ENCODE results near the gene DEFB126. TPM values are rescaled to one million over a fixed set of nuclear protein-coding genes. Genes with fewer than 3 reads are reported as not detected.
A peak's percentile ranks its signal among the peaks of the same experiment; 100 is the strongest.

The DEFB126 gene
- total and polyA plus RNA-seq, 2 of the 13 experiments (the other 11 are each of a cell fraction or from before 2014, with no cell fraction given), result not detected

GRCh38 chr20:137668-138490, 4.5 kb upstream of the DEFB126 start (continued):
- TF ChIP-seq FOXO4 (CRISPR knock-in tag; conservative IDR thresholded peaks at IDR 0.05) (0 out of 2 replicates have a peak, but pooled peaks have one; percentile 86), ZNF788 (CRISPR knock-in tag; IDR thresholded peaks at IDR 0.05; ENCODE audit: borderline replicate concordance) (peak; percentile 33; the same call in 1 of the 2 replicates), ZNF251 (CRISPR knock-in tag; IDR thresholded peaks at IDR 0.05) (no peak), ZNF484 (CRISPR knock-in tag; IDR thresholded peaks at IDR 0.05; ENCODE audit: borderline replicate concordance, low read depth) (no peak), SOX5 (CRISPR knock-in tag; IDR thresholded peaks at IDR 0.05; ENCODE audit: borderline replicate concordance) (peak; percentile 37; the same call in 1 of the 2 replicates), BRCA1 (CRISPR knock-in tag; IDR thresholded peaks at IDR 0.05) (peak; percentile 86; the same call in 1 of the 2 replicates), CAMTA2 (CRISPR knock-in tag; IDR thresholded peaks at IDR 0.05; ENCODE audit: borderline replicate concordance) (no peak), GATAD2A (CRISPR knock-in tag; IDR thresholded peaks at IDR 0.05) (peak; percentile 50; the same call in 1 of the 2 replicates), SIX1 (CRISPR knock-in tag; IDR thresholded peaks at IDR 0.05; ENCODE audit: borderline replicate concordance) (no peak), ZNF205 (CRISPR knock-in tag; IDR thresholded peaks at IDR 0.05) (0 out of 2 replicates have a peak, but pooled peaks have one; percentile 39), KAT7 (CRISPR knock-in tag; IDR thresholded peaks at IDR 0.05; ENCODE audit: borderline replicate concordance) (no peak), ZNF891 (CRISPR knock-in tag; IDR thresholded peaks at IDR 0.05) (peak; percentile 70; the same call in 1 of the 2 replicates), ZMAT3 (CRISPR knock-in tag; conservative IDR thresholded peaks at IDR 0.05) (peak; percentile 38; the same call in 1 of the 2 replicates), IRF2 (CRISPR knock-in tag; IDR thresholded peaks at IDR 0.05) (no peak), HOMEZ (CRISPR knock-in tag; IDR thresholded peaks at IDR 0.05; ENCODE audit: low read depth) (peak; percentile 83), EP300 (IDR thresholded peaks at IDR 0.05; ENCODE audit: low read depth in 2 of 2, low read length in 2 of 2) (no peak; a peak in 1 of 4 replicates), EP300 (CRISPR knock-in tag; IDR thresholded peaks at IDR 0.05; ENCODE audit: borderline replicate concordance) (0 out of 2 replicates have a peak, but pooled peaks have one; percentile 30), TCF7 (IDR thresholded peaks at IDR 0.05; ENCODE audit: low read depth) (peak; percentile 27; the same call in 1 of the 2 replicates), NFKBIZ (CRISPR knock-in tag; IDR thresholded peaks at IDR 0.05) (no peak), ZNF607 (CRISPR knock-in tag; IDR thresholded peaks at IDR 0.05; ENCODE audit: borderline replicate concordance) (no peak), ZFYVE20 (CRISPR knock-in tag; IDR thresholded peaks at IDR 0.05; ENCODE audit: borderline replicate concordance, low read depth) (no peak), TP53 (CRISPR knock-in tag; conservative IDR thresholded peaks at IDR 0.05) (0 out of 2 replicates have a peak, but pooled peaks have one; percentile 22), ERF (CRISPR knock-in tag; IDR thresholded peaks at IDR 0.05) (peak; percentile 61; the same call in 1 of the 2 replicates), ZNF761 (CRISPR knock-in tag; conservative IDR thresholded peaks at IDR 0.05) (0 out of 2 replicates have a peak, but pooled peaks have one; percentile 49), ZSCAN5A (CRISPR knock-in tag; IDR thresholded peaks at IDR 0.05; ENCODE audit: borderline replicate concordance) (peak; percentile 57; the same call in 1 of the 2 replicates), ZBTB7B (CRISPR knock-in tag; IDR thresholded peaks at IDR 0.05) (peak; percentile 8; the same call in 1 of the 2 replicates), TARDBP (CRISPR knock-in tag; IDR thresholded peaks at IDR 0.05) (peak; percentile 66; the same call in 1 of the 2 replicates)

Data from HepG2 (cell line).